SU-DHL-6 (cell line): ENCODE data around the gene ARHGEF1.
A peak's percentile ranks its signal among the peaks of the same experiment; 100 is the strongest.

ENCODE experiments used
- H2AFZ ChIP-seq: fragments of 200-600 bp; sonication (generic); 2 replicates; pipeline ENCODE4 v1.6.1; 2014; ENCODE audit warnings: low read depth, mild to moderate bottlenecking, moderate library complexity, mixed read lengths, antibody characterized with exemption, low read length; ENCODE audit not compliant: severe bottlenecking
- H3F3A ChIP-seq: fragments of 200-600 bp; shearing (Covaris generic); 2 replicates; pipeline ENCODE4 v1.6.0; 2016; ENCODE audit warnings: antibody characterized with exemption, mild to moderate bottlenecking; ENCODE audit not compliant: insufficient read depth
- H3K27ac ChIP-seq: fragments of 200-600 bp; sonication (generic); 2 replicates; pipeline ENCODE4 v1.5.1; 2016; ENCODE audit warnings: low read depth, mild to moderate bottlenecking, low read length, moderate library complexity, mixed read lengths
- H3K27me3 ChIP-seq: fragments of 200-600 bp; sonication (generic), shearing (Covaris generic); 2 replicates; pipeline ENCODE4 v1.6.0; 2014; ENCODE audit warnings: mild to moderate bottlenecking, low read length
- H3K36me3 ChIP-seq: fragments of 200-600 bp; sonication (generic); 2 replicates; pipeline ENCODE4 v1.6.1; 2014; ENCODE audit warnings: mild to moderate bottlenecking, low read length, mixed read lengths
- H3K4me2 ChIP-seq: fragments of 300-600, 200-600 bp; shearing (Covaris generic), sonication (generic); 2 replicates; pipeline ENCODE4 v1.6.0; 2014; ENCODE audit warnings: low read length, low read depth, mild to moderate bottlenecking; ENCODE audit not compliant: poor library complexity, severe bottlenecking
- H3K4me3 ChIP-seq: fragments of 200-600 bp; sonication (generic); 2 replicates; pipeline ENCODE4 v1.5.1; 2014; ENCODE audit warnings: antibody characterized with exemption, low read length, mild to moderate bottlenecking, mixed read lengths; ENCODE audit not compliant: insufficient read depth, poor library complexity, severe bottlenecking
- H3K79me2 ChIP-seq: fragments of 200-600 bp; sonication (generic); 2 replicates; pipeline ENCODE4 v1.6.1; 2014; ENCODE audit warnings: mild to moderate bottlenecking, low read length, moderate library complexity; ENCODE audit not compliant: insufficient read depth
- H3K9ac ChIP-seq: fragments of 200-600 bp; sonication (generic); 2 replicates; pipeline ENCODE4 v1.7.0; 2014; ENCODE audit warnings: mild to moderate bottlenecking, low read length
- H3K9me2 ChIP-seq: fragments of 200-600 bp; sonication (generic); replicated peaks from 2 replicates; pipeline ENCODE4 v1.6.1; 2014; ENCODE audit warnings: low read length; ENCODE audit not compliant: insufficient read depth
- H3K9me3 ChIP-seq: fragments of 200-600 bp; sonication (generic); 2 replicates; pipeline ENCODE4 v1.6.1; 2014; ENCODE audit warnings: low read length, mixed read lengths; ENCODE audit not compliant: insufficient read depth
- H4K20me1 ChIP-seq: fragments of 200-600 bp; sonication (generic); 2 replicates; pipeline ENCODE4 v1.6.1; 2014; ENCODE audit warnings: low read depth, mild to moderate bottlenecking, antibody characterized with exemption, low read length, moderate library complexity, mixed read lengths
- EZH2phosphoT487 ChIP-seq: fragments of 200-600 bp; sonication (generic), shearing (Covaris generic); conservative IDR thresholded peaks from 2 replicates; pipeline ENCODE4 v1.6.1; 2018; ENCODE audit warnings: mild to moderate bottlenecking, antibody characterized with exemption, low read length, moderate library complexity, mixed read lengths
- TF ChIP-seq, protein P1 (sequence below): fragments of 200-600 bp; sonication (generic); IDR thresholded peaks from one replicate; pipeline ENCODE4 v1.5.1; 2017; ENCODE audit warnings: antibody characterized with exemption, mild to moderate bottlenecking, low read length, moderate library complexity; ENCODE audit not compliant: insufficient read depth, poor library complexity, severe bottlenecking

ARHGEF1 gene

DNA sequence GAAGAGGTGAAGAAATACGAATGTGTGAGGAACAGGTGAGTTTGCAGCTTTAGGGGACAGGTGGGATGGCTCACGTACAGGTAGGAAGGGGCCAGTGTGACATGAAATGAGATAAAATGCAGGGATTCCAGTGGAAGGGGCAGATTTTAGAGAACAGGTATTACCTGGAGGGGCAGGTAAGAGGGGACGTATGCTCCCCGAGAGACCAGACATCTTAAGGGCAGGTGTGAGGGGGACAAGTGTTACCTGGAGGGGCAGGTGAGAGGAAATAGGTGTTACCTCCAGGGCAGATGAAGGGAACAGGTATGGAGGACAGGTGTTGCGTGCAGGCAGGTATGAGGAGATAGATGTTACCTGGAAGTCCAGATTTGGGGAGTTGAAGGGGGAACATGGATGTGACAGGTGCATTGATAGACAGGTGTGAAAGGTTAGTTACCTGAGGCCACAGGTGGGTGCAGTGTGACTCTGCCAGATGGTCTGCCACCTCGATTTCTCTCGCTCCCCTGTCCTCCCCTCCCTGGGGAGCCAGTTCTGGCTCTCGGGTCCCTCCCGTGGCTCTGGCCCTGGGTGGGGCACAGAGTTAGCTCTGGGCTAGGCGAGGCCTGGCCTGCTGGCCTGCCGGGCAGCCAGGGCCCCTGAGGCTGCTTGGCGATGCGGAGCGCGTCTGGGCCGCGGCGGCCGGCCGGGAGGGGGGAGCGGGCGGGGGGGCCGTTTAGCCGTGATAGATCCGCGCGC, 43.2 kb downstream of the ARHGEF1 start:
- no peak overlapping the region for H3K27ac ChIP-seq
- H3K4me2 ChIP-seq: no peak overlapping the region
- H3F3A ChIP-seq: peaks cover 17% of the 10 kb centered on the region
- no peak for TF ChIP-seq EZH2phosphoT487
- TF ChIP-seq, protein P1, sequence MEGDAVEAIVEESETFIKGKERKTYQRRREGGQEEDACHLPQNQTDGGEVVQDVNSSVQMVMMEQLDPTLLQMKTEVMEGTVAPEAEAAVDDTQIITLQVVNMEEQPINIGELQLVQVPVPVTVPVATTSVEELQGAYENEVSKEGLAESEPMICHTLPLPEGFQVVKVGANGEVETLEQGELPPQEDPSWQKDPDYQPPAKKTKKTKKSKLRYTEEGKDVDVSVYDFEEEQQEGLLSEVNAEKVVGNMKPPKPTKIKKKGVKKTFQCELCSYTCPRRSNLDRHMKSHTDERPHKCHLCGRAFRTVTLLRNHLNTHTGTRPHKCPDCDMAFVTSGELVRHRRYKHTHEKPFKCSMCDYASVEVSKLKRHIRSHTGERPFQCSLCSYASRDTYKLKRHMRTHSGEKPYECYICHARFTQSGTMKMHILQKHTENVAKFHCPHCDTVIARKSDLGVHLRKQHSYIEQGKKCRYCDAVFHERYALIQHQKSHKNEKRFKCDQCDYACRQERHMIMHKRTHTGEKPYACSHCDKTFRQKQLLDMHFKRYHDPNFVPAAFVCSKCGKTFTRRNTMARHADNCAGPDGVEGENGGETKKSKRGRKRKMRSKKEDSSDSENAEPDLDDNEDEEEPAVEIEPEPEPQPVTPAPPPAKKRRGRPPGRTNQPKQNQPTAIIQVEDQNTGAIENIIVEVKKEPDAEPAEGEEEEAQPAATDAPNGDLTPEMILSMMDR: no peak
- no peaks in the 10 kb centered on the region for H3K9me2 ChIP-seq
- H3K27me3 ChIP-seq: no peaks in the 10 kb centered on the region
- H2AFZ ChIP-seq: no peak overlapping the region
- H3K79me2 ChIP-seq: peaks cover 16% of the 10 kb centered on the region
- H3K36me3 ChIP-seq: no peaks in the 10 kb centered on the region
- no peak overlapping the region for H3K4me3 ChIP-seq
- no peaks in the 10 kb centered on the region for H3K9me3 ChIP-seq
- H3K9ac ChIP-seq: no peak overlapping the region
- no peaks in the 10 kb centered on the region for H4K20me1 ChIP-seq

DNA sequence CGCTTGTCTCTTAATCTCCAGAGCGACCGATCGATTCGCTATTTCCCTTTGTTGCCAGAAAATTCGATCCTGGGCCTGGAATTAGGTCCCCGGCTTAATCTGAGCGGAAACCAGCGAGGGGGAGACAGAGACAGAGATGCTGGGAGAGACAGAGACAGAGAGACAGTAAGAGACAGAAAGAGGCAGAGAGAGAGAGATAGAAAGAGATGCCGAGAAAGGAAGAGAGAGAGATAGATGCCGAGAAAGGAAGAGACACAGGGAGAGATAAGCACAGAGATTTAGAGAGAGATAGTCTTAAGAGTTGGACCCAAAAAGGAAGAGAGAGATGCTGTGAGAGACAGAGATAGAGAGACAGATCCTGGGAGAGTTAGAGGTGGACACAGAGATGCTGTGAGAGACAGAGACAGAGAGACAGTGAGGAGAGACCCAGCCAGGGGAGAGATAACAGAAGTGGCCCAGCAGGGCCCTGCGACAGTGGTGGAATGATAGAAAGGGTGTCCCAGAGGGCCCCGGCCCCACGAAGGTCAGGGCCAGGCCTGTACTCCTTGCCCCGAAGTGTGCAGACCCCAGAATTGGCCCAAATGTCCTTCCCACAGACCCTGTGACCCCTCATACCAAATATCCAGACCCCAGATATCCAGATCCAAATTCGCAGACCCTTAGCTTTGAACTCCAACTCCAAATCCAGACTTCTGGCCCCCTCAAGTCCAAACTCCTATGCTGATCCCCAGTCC, 43.9 kb downstream of the ARHGEF1 start:
- Histone ChIP-seq H3K27me3 (no peaks in the 10 kb centered on the region), H3K27ac (peak overlapping the region; percentile 99), H2AFZ (no peak overlapping the region), H3K9me3 (no peaks in the 10 kb centered on the region), H3F3A (peaks cover 17% of the 10 kb centered on the region), H3K36me3 (no peaks in the 10 kb centered on the region), H4K20me1 (no peaks in the 10 kb centered on the region), H3K4me2 (peak overlapping the region; percentile 84), H3K79me2 (peaks cover 12% of the 10 kb centered on the region), H3K4me3 (peak overlapping the region; percentile 69), H3K9ac (peak overlapping the region; percentile 91), H3K9me2 (no peaks in the 10 kb centered on the region)
- TF ChIP-seq, protein P1: no peak
- no peak for TF ChIP-seq EZH2phosphoT487

DNA sequence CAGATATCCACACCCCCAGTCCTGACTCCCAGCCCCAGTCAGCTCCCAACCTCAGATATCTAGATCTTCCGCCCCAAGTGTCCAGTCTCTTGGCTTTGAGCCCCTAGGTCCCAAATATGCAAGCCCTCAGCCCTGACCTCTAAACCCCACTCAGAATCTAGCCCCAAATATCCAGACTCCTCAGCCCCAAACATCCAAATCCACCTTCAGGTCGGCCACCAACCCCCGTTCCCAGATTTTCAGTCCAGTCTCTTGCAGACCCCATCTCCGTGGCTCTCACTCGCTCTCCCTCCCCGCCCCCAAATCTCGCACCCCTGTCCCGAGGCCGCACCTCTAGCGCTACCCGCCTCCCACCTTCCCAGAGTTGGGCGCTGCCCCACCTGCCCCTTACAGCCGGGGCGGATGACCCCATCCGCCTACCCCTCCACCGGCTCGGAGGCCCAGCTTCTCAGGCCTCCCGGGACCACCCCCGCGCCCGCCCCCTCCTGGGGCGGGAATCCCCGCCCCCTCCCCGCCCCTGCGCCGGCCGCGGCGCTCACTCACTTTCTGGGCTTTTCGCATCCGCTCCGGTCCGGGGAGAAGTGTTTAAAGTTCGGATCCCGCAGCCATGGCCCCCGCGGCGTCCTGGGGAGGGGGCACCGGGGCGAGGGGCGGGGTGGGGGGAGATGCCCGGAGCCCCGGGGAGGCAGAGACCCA, 44.7 kb downstream of the ARHGEF1 start:
- Histone ChIP-seq H3K4me3 (peak overlapping the region; percentile 69), H3K9me2 (no peaks in the 10 kb centered on the region)

More for the DNA sequence above, 44.7 kb downstream of the ARHGEF1 start:
- Histone ChIP-seq H3F3A (peaks cover 17% of the 10 kb centered on the region), H3K79me2 (peaks cover 8% of the 10 kb centered on the region), H3K27me3 (no peaks in the 10 kb centered on the region), H3K9ac (peak overlapping the region; percentile 91), H3K36me3 (no peaks in the 10 kb centered on the region), H2AFZ (no peak overlapping the region), H3K4me2 (peak overlapping the region; percentile 84), H3K9me3 (no peaks in the 10 kb centered on the region), H4K20me1 (no peaks in the 10 kb centered on the region), H3K27ac (peak overlapping the region; percentile 99)
- no peak for TF ChIP-seq EZH2phosphoT487
- TF ChIP-seq, protein P1: no peak
